ENCODE data around the gene TNS3.

DNA sequence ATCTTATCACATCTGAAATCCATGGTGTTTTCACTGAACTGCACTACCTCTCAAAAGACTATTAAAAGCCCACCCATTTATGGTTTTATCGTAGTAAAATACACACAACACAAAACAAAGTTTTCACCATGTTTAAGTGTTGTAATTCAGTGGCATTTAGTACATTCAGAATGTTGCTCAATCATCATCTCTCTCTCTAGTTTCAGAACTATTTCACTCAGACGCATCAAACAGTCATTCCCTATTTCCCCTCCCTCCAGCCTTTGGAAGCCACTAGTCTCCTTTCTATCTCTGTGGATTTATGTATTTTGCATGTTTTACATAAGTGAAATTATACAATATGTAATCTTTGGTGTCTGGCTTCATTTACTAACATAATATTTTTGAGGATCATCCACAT lies 332.6 kb downstream of the TNS3 start:
- TF ChIP-seq, protein P1, sequence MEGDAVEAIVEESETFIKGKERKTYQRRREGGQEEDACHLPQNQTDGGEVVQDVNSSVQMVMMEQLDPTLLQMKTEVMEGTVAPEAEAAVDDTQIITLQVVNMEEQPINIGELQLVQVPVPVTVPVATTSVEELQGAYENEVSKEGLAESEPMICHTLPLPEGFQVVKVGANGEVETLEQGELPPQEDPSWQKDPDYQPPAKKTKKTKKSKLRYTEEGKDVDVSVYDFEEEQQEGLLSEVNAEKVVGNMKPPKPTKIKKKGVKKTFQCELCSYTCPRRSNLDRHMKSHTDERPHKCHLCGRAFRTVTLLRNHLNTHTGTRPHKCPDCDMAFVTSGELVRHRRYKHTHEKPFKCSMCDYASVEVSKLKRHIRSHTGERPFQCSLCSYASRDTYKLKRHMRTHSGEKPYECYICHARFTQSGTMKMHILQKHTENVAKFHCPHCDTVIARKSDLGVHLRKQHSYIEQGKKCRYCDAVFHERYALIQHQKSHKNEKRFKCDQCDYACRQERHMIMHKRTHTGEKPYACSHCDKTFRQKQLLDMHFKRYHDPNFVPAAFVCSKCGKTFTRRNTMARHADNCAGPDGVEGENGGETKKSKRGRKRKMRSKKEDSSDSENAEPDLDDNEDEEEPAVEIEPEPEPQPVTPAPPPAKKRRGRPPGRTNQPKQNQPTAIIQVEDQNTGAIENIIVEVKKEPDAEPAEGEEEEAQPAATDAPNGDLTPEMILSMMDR (IDR thresholded peaks at IDR 0.05; ENCODE audit: insufficient read depth, low read depth, low read length) = no peak
- TF ChIP-seq EZH2 (IDR thresholded peaks at IDR 0.05; ENCODE audit: insufficient read depth, low read length) = no peak
